ENCODE measurements around the gene LRRC8C. TPM values are rescaled to one million over a fixed set of nuclear protein-coding genes. Genes with fewer than 3 reads are reported as not detected.

Gene LRRC8C
- total RNA-seq, 2 experiments from 2014 or later = 28.4 to 30.2 TPM

DNA sequence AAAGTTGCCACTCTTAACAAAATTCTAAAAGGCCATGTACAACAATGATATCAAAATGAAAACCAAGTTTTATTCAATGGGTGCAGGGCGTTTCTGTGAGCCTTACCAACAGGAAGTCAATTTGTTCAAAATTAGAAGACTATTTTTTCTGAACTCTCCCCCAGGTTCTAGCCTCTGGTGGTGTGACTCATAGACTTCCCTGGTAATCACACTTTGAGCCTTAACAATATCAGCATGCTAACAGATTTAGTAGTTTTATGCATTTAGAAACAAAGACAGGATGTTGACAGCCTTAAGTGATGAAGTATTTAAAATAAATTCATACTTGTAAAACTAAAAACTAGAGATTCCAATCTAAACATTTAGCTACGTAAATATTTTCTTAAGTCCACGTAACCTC lies 88.4 kb downstream of the LRRC8C start:
- Mint-ChIP-seq H3K27ac (peak overlapping the region; percentile 72), H3K27me3 (no peaks in the 10 kb centered on the region), H3K4me3 (no peak overlapping the region), H3K4me1 (ENCODE audit: low read depth) (peaks cover 82% of the 10 kb centered on the region), H3K9me3 (no peaks in the 10 kb centered on the region), H3K36me3 (ENCODE audit: low read depth) (peaks cover 37% of the 10 kb centered on the region)
- ATAC-seq (ENCODE audit: poor library complexity) = peak; percentile 66
- peaks cover 23% of the 10 kb centered on the region for H3K4me1 ChIP-seq (ENCODE audit: insufficient read depth, low read length)
- no peak for TF ChIP-seq CTCF (IDR thresholded peaks at IDR 0.05)
- CTCF ChIA-PET = interaction anchor here (4.0 kb wide), 1 partner anchor 42 kb away, joined by 18 read pairs; no protein-coding TSS in a partner anchor
- DNase-seq = peak in 5 of 14 experiments; percentile 7 to 82 (median 54)
- intact Hi-C loops (cut with DNase I, micrococcal nuclease) = loop anchor here in 1 of 2 experiments (5.0 kb wide), 1 partner anchor 36 kb away; no protein-coding TSS in a partner anchor
- H3K27ac ChIP-seq (ENCODE audit: low read depth in 1 of 2, low read length in 2 of 2) = no peak overlapping the region
- H3K4me3 ChIP-seq (ENCODE audit: low read length) = no peak overlapping the region
- POLR2A ChIA-PET = interaction anchor here (0.6 to 1.5 kb wide), 5 partner anchors 23 to 111 kb away, joined by 3 to 9 read pairs (median 3); no protein-coding TSS in a partner anchor
- H3K36me3 ChIP-seq (ENCODE audit: insufficient read depth, low read length) = peaks cover 4% of the 10 kb centered on the region
- no peaks in the 10 kb centered on the region for H3K9me3 ChIP-seq (ENCODE audit: control insufficient read depth in 1 of 2, insufficient read depth in 1 of 2, low read length in 2 of 2)
- H3K27me3 ChIP-seq (ENCODE audit: control insufficient read depth in 1 of 2, insufficient read depth in 2 of 2, low read length in 2 of 2) = no peaks in the 10 kb centered on the region

GRCh38 chr1:89723144-89723543 lies 90.2 kb downstream of the LRRC8C start:
- H3K4me1 Mint-ChIP-seq (ENCODE audit: low read depth) = peaks cover 75% of the 10 kb centered on the region
- H3K27me3 Mint-ChIP-seq = no peaks in the 10 kb centered on the region
- no peak overlapping the region for H3K4me3 Mint-ChIP-seq
- H3K36me3 Mint-ChIP-seq (ENCODE audit: low read depth) = peaks cover 23% of the 10 kb centered on the region
- CTCF ChIA-PET = no interaction called here
- DNase-seq = no peak
- peaks cover 4% of the 10 kb centered on the region for H3K36me3 ChIP-seq (ENCODE audit: insufficient read depth, low read length)
- no peak for ATAC-seq (ENCODE audit: poor library complexity)
- H3K4me3 ChIP-seq (ENCODE audit: low read length) = no peak overlapping the region
- H3K27me3 ChIP-seq (ENCODE audit: control insufficient read depth in 1 of 2, insufficient read depth in 2 of 2, low read length in 2 of 2) = no peaks in the 10 kb centered on the region
- H3K9me3 Mint-ChIP-seq = no peaks in the 10 kb centered on the region
- H3K27ac Mint-ChIP-seq = peak overlapping the region; percentile 12
- no peak overlapping the region for H3K27ac ChIP-seq (ENCODE audit: low read depth in 1 of 2, low read length in 2 of 2)
- TF ChIP-seq CTCF (IDR thresholded peaks at IDR 0.05) = no peak
- POLR2A ChIA-PET = no interaction called here
- intact Hi-C loops (cut with DNase I, micrococcal nuclease) = loop anchor here in 1 of 2 experiments (5.0 kb wide), 1 partner anchor 34 kb away; no protein-coding TSS in a partner anchor
- peaks cover 25% of the 10 kb centered on the region for H3K4me1 ChIP-seq (ENCODE audit: insufficient read depth, low read length)
- no peaks in the 10 kb centered on the region for H3K9me3 ChIP-seq (ENCODE audit: control insufficient read depth in 1 of 2, insufficient read depth in 1 of 2, low read length in 2 of 2)

DNA sequence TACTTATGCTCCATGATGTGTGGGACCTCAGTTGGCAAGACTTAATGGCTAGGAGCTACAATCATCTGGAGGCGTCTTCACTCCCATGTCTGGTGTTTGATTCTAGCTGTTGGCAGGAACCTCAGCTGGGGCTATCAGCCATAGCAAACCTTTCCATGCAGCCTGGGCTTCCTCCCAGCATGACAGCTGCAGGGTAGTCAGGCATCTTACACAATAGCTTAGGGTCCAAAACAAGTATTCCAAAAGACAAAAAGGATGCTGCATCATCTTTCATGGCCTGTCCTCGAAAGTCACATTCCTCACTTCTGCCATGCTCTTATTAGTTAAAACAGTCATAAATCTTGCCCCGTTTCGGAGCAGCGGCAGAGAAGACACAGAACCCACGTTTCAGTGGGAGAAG lies 90.9 kb downstream of the LRRC8C start:
- no peak overlapping the region for H3K27ac ChIP-seq (ENCODE audit: low read depth in 1 of 2, low read length in 2 of 2)
- peaks cover 22% of the 10 kb centered on the region for H3K36me3 Mint-ChIP-seq (ENCODE audit: low read depth)
- H3K9me3 Mint-ChIP-seq = no peaks in the 10 kb centered on the region
- TF ChIP-seq CTCF (IDR thresholded peaks at IDR 0.05) = no peak
- no peak for ATAC-seq (ENCODE audit: poor library complexity)
- ChIA-PET CTCF (interaction anchor here (1.7 kb wide), 1 partner anchor 39 kb away, joined by 5 read pairs; no protein-coding TSS in a partner anchor), POLR2A (no interaction called here)
- peak in 2 of 14 experiments; percentile 23 to 38 for DNase-seq
- peaks cover 72% of the 10 kb centered on the region for H3K4me1 Mint-ChIP-seq (ENCODE audit: low read depth)
- peaks cover 4% of the 10 kb centered on the region for H3K36me3 ChIP-seq (ENCODE audit: insufficient read depth, low read length)
- peak overlapping the region; percentile 12 for H3K27ac Mint-ChIP-seq
- H3K4me3 Mint-ChIP-seq = no peak overlapping the region
- no peaks in the 10 kb centered on the region for H3K9me3 ChIP-seq (ENCODE audit: control insufficient read depth in 1 of 2, insufficient read depth in 1 of 2, low read length in 2 of 2)
- no peak overlapping the region for H3K4me3 ChIP-seq (ENCODE audit: low read length)
- no peaks in the 10 kb centered on the region for H3K27me3 Mint-ChIP-seq
- H3K4me1 ChIP-seq (ENCODE audit: insufficient read depth, low read length) = peaks cover 30% of the 10 kb centered on the region
- no peaks in the 10 kb centered on the region for H3K27me3 ChIP-seq (ENCODE audit: control insufficient read depth in 1 of 2, insufficient read depth in 2 of 2, low read length in 2 of 2)
- intact Hi-C loops (cut with DNase I, micrococcal nuclease) = loop anchor here in 1 of 2 experiments (5.0 kb wide), 1 partner anchor 33 kb away; no protein-coding TSS in a partner anchor

Measured in CD4-positive, alpha-beta T cell (primary cell).